CD4-positive, CD25-positive, alpha-beta regulatory T cell (primary cell): ENCODE measurements around the gene EVL. TPM values are rescaled to one million over a fixed set of nuclear protein-coding genes. Genes with fewer than 3 reads are reported as not detected.

ENCODE experiments used
- ATAC-seq, 2 donors: fragments of 150-1000 bp; cut with Tn5 transposase; one replicate each; pipeline ENCODE4 v1.10.0; 2021; ENCODE audit warnings: low read depth in 2 of 2, moderate number of reproducible peaks in 2 of 2, moderate library complexity in 1 of 2
- DNase-seq, 3 donors: peaks; one replicate each; pipeline versions ENCODE4 v3.0.0 to v3.0.0-alpha.2; 2012 to 2022; ENCODE audit warnings: mixed read lengths in 1 of 3
- H3K27ac ChIP-seq: one replicate; pipeline ENCODE4 v1.7.0; 2013; ENCODE audit warnings: mild to moderate bottlenecking, low read length; ENCODE audit not compliant: insufficient read depth, poor library complexity, severe bottlenecking
- H3K27me3 ChIP-seq: one replicate; pipeline ENCODE4 v1.7.0; 2013; ENCODE audit warnings: low read length; ENCODE audit not compliant: control insufficient read depth, insufficient read depth
- H3K36me3 ChIP-seq: one replicate; pipeline ENCODE4 v1.7.0; 2013; ENCODE audit warnings: mild to moderate bottlenecking, low read length, moderate library complexity; ENCODE audit not compliant: control insufficient read depth, insufficient read depth
- H3K4me1 ChIP-seq: 2 replicates; pipeline ENCODE4 v1.7.0; 2013; ENCODE audit warnings: mild to moderate bottlenecking, low read length; ENCODE audit not compliant: insufficient read depth, control insufficient read depth, poor library complexity, severe bottlenecking
- H3K4me3 ChIP-seq: one replicate; pipeline ENCODE4 v1.7.0; 2013; ENCODE audit warnings: low read depth, mild to moderate bottlenecking, low read length, moderate library complexity
- H3K9me3 ChIP-seq, 2 experiments: 1 replicate in 1 of 2; 2 replicates in 1 of 2; pipeline ENCODE4 v1.7.0; 2013; ENCODE audit warnings: low read length in 2 of 2, mild to moderate bottlenecking in 1 of 2, moderate library complexity in 1 of 2; ENCODE audit not compliant: control insufficient read depth in 2 of 2
- H3K27ac Mint-ChIP-seq, 3 donors: one replicate each; pipeline ENCODE4 v1.8.0; 2020 to 2022; ENCODE audit warnings: mild to moderate bottlenecking in 3 of 3, mixed read lengths in 3 of 3, moderate library complexity in 2 of 3
- H3K27me3 Mint-ChIP-seq: one replicate; pipeline ENCODE4 v1.8.0; 2022; ENCODE audit warnings: mild to moderate bottlenecking, mixed read lengths
- H3K36me3 Mint-ChIP-seq: one replicate; pipeline ENCODE4 v1.8.0; 2020; ENCODE audit warnings: mixed read lengths
- H3K4me1 Mint-ChIP-seq, 4 donors: one replicate each; pipeline ENCODE4 v1.8.0; 2020 to 2022; ENCODE audit warnings: mixed read lengths in 4 of 4, mild to moderate bottlenecking in 1 of 4
- H3K4me3 Mint-ChIP-seq, 4 donors: one replicate each; pipeline ENCODE4 v1.8.0; 2020 to 2022; ENCODE audit warnings: mild to moderate bottlenecking in 4 of 4, mixed read lengths in 4 of 4, moderate library complexity in 3 of 4
- H3K9me3 Mint-ChIP-seq, 7 donors: one replicate each; pipeline ENCODE4 v1.8.0; 2020 to 2022; ENCODE audit warnings: mixed read lengths in 7 of 7, mild to moderate bottlenecking in 3 of 7, moderate library complexity in 2 of 7
- polyA plus RNA-seq, 4 donors: library from polyadenylated mRNA; unstranded; fragments of 300-500 nt; fragmentation: Illumina TruSeq; gene quantifications; one replicate each; pipeline ENCODE4 v1.2.3, GENCODE V29; 2021
- total RNA-seq: library from RNA; stranded (reverse); gene quantifications from one replicate; pipeline ENCODE4 v1.2.3, GENCODE V29; 2022

Gene EVL
- total and polyA plus RNA-seq, 5 donors from 2014 or later: 118 to 1,219 (median 140) TPM

DNA sequence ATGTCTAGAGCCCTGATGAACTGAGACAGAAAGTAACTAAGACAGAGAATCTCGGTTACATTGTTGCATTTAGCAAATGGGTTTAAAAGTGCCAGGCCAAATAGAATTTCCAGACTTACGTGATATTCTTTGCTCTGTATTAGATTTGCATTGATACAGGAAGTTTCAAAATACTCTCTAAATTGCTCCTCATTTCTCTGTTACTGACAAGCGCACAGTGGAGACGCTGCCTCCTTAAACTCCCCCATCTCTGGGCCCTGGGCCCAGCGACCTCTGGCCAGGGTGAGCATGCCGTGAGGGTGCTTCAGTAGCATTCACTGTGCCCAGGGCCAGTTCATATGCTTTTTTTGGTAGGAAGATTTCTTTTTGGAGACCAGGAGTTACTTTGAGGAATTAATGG, 22.9 kb upstream of the EVL start:
- H3K27ac ChIP-seq: no peak overlapping the region

DNA sequence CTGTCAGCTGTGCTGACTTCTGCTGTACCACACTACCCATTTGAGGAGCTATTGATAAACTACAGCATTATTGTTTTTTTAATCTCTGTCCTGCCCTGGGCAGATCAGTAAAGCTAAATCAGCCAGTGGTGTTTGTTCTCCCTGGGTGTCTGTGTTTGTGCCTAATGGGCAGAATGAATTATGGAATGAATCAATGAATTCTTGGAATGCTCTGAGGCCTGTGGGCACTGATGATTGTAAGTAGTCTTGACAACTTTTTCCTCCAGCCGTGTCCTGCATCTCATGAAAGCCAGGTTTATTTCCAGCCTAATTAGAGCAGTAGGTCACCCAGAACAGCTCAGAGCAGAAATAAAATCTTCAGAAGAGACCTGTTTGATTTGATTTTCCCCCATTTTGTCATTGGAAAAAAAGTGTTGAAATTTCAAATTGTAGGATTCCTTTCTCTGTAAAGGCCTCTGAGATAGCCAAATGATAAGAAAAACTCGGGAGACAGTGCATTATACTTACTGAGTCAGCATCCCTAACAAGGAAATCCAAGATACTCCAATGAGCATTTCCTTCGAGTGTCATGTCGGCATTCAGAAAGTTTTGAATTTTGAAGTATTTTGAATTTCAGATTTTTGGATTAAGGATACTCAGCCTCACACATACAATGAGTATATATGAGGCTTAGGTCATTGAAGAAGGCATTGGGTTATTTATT, 19.4 kb upstream of the EVL start:
- no peak overlapping the region for H3K27ac ChIP-seq
- Mint-ChIP-seq H3K9me3 (peaks cover 0 to 1% (median 0%) of the 10 kb centered on the region in 7 donors), H3K27ac (peak overlapping the region in 1 of 3 donors; percentile 20), H3K36me3 (no peaks in the 10 kb centered on the region), H3K4me1 (peaks cover 0 to 6% (median 0%) of the 10 kb centered on the region in 4 donors), H3K4me3 (no peak overlapping the region), H3K27me3 (no peaks in the 10 kb centered on the region)
- DNase-seq (no peak), ATAC-seq (no peak)
- no peaks in the 10 kb centered on the region for H3K27me3 ChIP-seq
- no peak overlapping the region for H3K4me3 ChIP-seq
- H3K4me1 ChIP-seq: no peaks in the 10 kb centered on the region
- no peaks in the 10 kb centered on the region for H3K9me3 ChIP-seq
- no peaks in the 10 kb centered on the region for H3K36me3 ChIP-seq

More for the DNA sequence above, 22.9 kb upstream of the EVL start:
- DNase-seq: no peak
- H3K36me3 Mint-ChIP-seq: no peaks in the 10 kb centered on the region
- no peaks in the 10 kb centered on the region for H3K9me3 ChIP-seq
- H3K27me3 Mint-ChIP-seq: no peaks in the 10 kb centered on the region
- H3K27me3 ChIP-seq: no peaks in the 10 kb centered on the region
- H3K4me3 ChIP-seq: no peak overlapping the region
- no peaks in the 10 kb centered on the region for H3K9me3 Mint-ChIP-seq
- no peak for ATAC-seq
- H3K4me3 Mint-ChIP-seq: no peak overlapping the region
- H3K36me3 ChIP-seq: no peaks in the 10 kb centered on the region
- H3K27ac Mint-ChIP-seq: peak overlapping the region in 1 of 3 donors; percentile 44
- H3K4me1 ChIP-seq: no peaks in the 10 kb centered on the region
- peaks cover 0 to 3% (median 0%) of the 10 kb centered on the region in 4 donors for H3K4me1 Mint-ChIP-seq

DNA sequence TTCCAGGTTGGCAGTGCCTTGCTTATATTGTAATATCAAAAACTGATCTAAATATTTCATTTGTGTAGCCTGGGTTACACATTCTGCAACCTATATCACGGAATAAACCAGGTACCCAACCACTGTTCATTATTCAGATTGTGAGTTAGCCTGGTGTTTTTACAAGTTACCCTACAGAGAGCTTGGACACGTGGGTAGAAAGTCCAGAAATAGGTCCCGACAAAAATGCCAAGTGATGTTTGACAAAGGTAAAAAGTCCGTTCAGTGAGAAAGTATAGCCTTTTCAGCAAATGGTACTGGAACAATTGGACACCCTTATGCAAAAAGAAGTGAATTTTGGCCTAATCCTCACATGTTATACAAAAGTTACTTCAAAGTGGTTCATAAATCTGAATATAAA, 17.6 kb upstream of the EVL start:
- Mint-ChIP-seq H3K27ac (no peak overlapping the region), H3K27me3 (no peaks in the 10 kb centered on the region), H3K4me1 (peaks cover 0 to 3% (median 0%) of the 10 kb centered on the region in 4 donors), H3K36me3 (no peaks in the 10 kb centered on the region), H3K9me3 (peaks cover 0 to 1% (median 0%) of the 10 kb centered on the region in 7 donors), H3K4me3 (no peak overlapping the region)
- H3K4me3 ChIP-seq: no peak overlapping the region
- no peak for DNase-seq
- no peaks in the 10 kb centered on the region for H3K36me3 ChIP-seq
- no peak overlapping the region for H3K27ac ChIP-seq
- no peaks in the 10 kb centered on the region for H3K4me1 ChIP-seq
- H3K27me3 ChIP-seq: no peaks in the 10 kb centered on the region
- no peak for ATAC-seq
- no peaks in the 10 kb centered on the region for H3K9me3 ChIP-seq

DNA sequence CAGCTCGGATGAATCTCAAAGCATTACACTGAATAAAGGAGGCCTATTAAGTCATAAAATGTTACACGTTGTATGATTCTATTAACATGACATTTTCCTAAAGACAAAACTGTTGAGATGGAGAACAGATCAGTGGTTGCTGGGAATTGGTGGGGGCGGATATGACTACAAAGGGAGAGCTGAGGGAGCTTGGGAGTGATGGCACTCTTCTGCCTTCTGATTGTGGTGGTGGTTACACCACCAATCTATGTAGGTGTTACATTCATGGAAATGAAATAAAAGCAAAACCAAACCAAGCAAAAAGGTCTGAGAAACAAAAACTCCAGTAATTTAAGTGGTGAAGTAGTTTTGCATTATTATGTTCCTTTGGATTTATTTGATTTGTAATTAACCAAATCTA, 16.4 kb upstream of the EVL start:
- no peaks in the 10 kb centered on the region for H3K36me3 Mint-ChIP-seq
- H3K27ac Mint-ChIP-seq: no peak overlapping the region
- H3K27me3 ChIP-seq: no peaks in the 10 kb centered on the region
- DNase-seq (no peak), ATAC-seq (no peak)
- H3K36me3 ChIP-seq: no peaks in the 10 kb centered on the region
- H3K9me3 Mint-ChIP-seq: peaks cover 0 to 1% (median 0%) of the 10 kb centered on the region in 7 donors
- no peaks in the 10 kb centered on the region for H3K27me3 Mint-ChIP-seq
- H3K4me1 Mint-ChIP-seq: peaks cover 0 to 5% (median 0%) of the 10 kb centered on the region in 4 donors
- no peaks in the 10 kb centered on the region for H3K9me3 ChIP-seq
- H3K4me3 Mint-ChIP-seq: no peak overlapping the region
- H3K4me1 ChIP-seq: no peaks in the 10 kb centered on the region
- no peak overlapping the region for H3K27ac ChIP-seq
- no peak overlapping the region for H3K4me3 ChIP-seq

DNA sequence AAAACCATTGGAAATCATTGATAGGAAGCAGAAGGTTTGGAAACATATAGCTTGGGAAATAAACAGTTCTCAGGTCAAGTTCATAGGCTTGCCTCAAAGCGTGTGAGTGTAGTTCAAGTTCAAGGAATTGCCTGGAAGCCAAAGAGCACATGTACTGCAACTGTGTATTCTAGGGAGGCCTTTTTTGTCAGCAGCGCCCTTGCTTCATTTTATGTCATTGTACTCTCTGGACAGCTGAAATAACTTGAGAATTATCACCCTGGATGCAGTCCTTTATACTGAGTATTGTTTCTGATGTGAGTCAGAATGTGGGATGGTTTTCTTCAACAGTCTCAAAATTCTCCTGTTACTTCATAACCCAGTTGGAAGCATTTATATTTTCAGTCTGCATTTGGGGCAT, 16.0 kb upstream of the EVL start:
- H3K4me3 ChIP-seq: no peak overlapping the region
- H3K4me1 ChIP-seq: no peaks in the 10 kb centered on the region
- Mint-ChIP-seq H3K36me3 (no peaks in the 10 kb centered on the region), H3K27me3 (no peaks in the 10 kb centered on the region), H3K27ac (no peak overlapping the region), H3K4me3 (no peak overlapping the region), H3K9me3 (peaks cover 0 to 1% (median 0%) of the 10 kb centered on the region in 7 donors), H3K4me1 (peaks cover 0 to 5% (median 0%) of the 10 kb centered on the region in 4 donors)
- ATAC-seq (no peak), DNase-seq (no peak)
- no peak overlapping the region for H3K27ac ChIP-seq
- H3K9me3 ChIP-seq: no peaks in the 10 kb centered on the region
- H3K27me3 ChIP-seq: no peaks in the 10 kb centered on the region
- no peaks in the 10 kb centered on the region for H3K36me3 ChIP-seq

DNA sequence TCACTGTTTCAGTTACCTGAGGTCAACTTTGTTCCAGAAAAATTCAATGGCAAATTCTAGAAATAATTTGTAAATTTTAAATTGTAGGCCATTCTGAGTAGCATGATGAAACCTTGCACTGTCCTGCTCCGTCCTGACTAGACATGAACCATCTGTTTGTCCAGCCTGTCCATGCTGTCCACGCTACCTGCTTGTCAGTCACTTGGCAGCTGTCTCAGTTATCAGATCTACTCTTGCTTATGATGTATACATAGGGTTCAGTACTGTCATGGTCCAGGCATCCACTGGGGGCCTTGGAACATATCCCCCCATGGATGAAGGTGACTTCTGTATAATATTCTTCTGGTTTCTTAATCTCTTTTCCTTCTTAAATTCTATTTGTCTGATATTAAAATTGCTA, 14.1 kb upstream of the EVL start:
- H3K27ac ChIP-seq: no peak overlapping the region
- H3K27ac Mint-ChIP-seq: no peak overlapping the region
- H3K27me3 ChIP-seq: no peaks in the 10 kb centered on the region
- no peak overlapping the region for H3K4me3 Mint-ChIP-seq
- no peak for DNase-seq
- H3K4me1 ChIP-seq: no peaks in the 10 kb centered on the region
- H3K4me3 ChIP-seq: no peak overlapping the region
- H3K27me3 Mint-ChIP-seq: no peaks in the 10 kb centered on the region
- H3K36me3 ChIP-seq: no peaks in the 10 kb centered on the region
- H3K36me3 Mint-ChIP-seq: no peaks in the 10 kb centered on the region
- peaks cover 0 to 5% (median 0%) of the 10 kb centered on the region in 4 donors for H3K4me1 Mint-ChIP-seq
- H3K9me3 ChIP-seq: no peaks in the 10 kb centered on the region
- H3K9me3 Mint-ChIP-seq: peaks cover 0 to 1% (median 0%) of the 10 kb centered on the region in 7 donors
- no peak for ATAC-seq

DNA sequence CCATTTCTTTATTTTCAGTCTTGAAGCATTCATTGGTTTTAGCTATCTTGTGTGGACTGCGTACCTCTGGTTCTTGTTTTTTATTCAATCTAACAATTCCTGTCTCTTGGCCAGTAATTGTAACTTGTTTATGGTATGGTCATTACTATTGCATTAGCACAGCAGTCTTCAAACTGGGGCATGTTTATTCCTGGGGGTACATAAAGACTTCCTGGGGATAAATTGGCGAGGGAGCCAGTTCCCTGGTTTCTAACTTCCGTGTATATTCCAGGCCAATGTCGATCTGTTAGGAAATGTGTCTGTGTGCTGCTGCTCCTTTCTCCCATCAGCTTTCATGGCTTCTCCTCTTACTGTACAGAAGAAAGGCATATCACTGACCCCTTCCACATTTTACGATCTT, 13.7 kb upstream of the EVL start:
- no peaks in the 10 kb centered on the region for H3K4me1 ChIP-seq
- H3K27me3 Mint-ChIP-seq: no peaks in the 10 kb centered on the region
- no peaks in the 10 kb centered on the region for H3K27me3 ChIP-seq
- no peak overlapping the region for H3K4me3 ChIP-seq
- peaks cover 0 to 1% (median 0%) of the 10 kb centered on the region in 7 donors for H3K9me3 Mint-ChIP-seq
- H3K4me1 Mint-ChIP-seq: peaks cover 0 to 5% (median 1%) of the 10 kb centered on the region in 4 donors
- no peaks in the 10 kb centered on the region for H3K9me3 ChIP-seq
- H3K27ac Mint-ChIP-seq: no peak overlapping the region
- H3K4me3 Mint-ChIP-seq: no peak overlapping the region
- ATAC-seq (no peak), DNase-seq (no peak)
- no peaks in the 10 kb centered on the region for H3K36me3 ChIP-seq
- H3K36me3 Mint-ChIP-seq: no peaks in the 10 kb centered on the region
- H3K27ac ChIP-seq: no peak overlapping the region

DNA sequence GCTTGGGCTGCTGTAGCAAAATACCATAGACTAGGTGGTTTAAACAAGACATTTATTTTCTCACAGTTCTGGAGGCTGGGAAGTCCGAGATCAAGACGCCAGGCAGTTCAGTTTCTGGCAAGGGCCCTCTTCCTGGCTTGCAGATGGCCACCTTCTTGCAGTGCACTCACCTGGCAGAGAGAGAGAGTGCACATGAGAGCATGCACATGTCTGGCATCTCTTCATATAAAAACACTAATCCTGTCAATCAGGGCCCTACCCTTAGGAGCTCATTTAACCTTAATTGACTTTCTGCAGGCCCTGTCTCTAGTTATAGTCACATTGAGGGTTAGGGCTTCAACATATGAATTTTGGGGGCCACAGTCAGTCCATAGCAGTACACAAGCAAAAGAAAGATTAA, 12.4 kb upstream of the EVL start:
- no peak overlapping the region for H3K4me3 Mint-ChIP-seq
- no peaks in the 10 kb centered on the region for H3K27me3 Mint-ChIP-seq
- peaks cover 9 to 14% (median 13%) of the 10 kb centered on the region in 4 donors for H3K4me1 Mint-ChIP-seq

More for the DNA sequence above, 12.4 kb upstream of the EVL start:
- Histone ChIP-seq H3K9me3 (no peaks in the 10 kb centered on the region), H3K4me3 (no peak overlapping the region), H3K27ac (no peak overlapping the region), H3K27me3 (no peaks in the 10 kb centered on the region), H3K36me3 (no peaks in the 10 kb centered on the region), H3K4me1 (peaks cover 11% of the 10 kb centered on the region)
- Mint-ChIP-seq H3K27ac (no peak overlapping the region), H3K36me3 (no peaks in the 10 kb centered on the region), H3K9me3 (no peaks in the 10 kb centered on the region)
- ATAC-seq (no peak), DNase-seq (no peak)
